A549 (cell line): ENCODE measurements around the gene PLD6.

Experiments
- CTCF ChIP-seq: fragments of >200 bp; sonication (Bioruptor Twin); formaldehyde crosslinking; IDR thresholded peaks from 3 replicates; pipeline ENCODE4 v1.5.1; 2016
- MAX ChIP-seq: IDR thresholded peaks from 2 replicates; pipeline ENCODE4 v1.6.1; 2012
- POLR2A ChIP-seq: IDR thresholded peaks from 2 replicates; pipeline ENCODE4 v1.6.1; 2012; ENCODE audit warnings: mild to moderate bottlenecking, low read length
- TF ChIP-seq, protein P1 (sequence below): IDR thresholded peaks from 2 replicates; pipeline ENCODE4 v1.6.1; 2012
- TF ChIP-seq, protein P2 (sequence below): fragments of 250-450 bp; sonication (Bioruptor Pico); IDR thresholded peaks from 2 replicates; pipeline ENCODE4 v1.5.0; 2021; ENCODE audit warnings: mild to moderate bottlenecking, moderate library complexity, borderline replicate concordance

- TF ChIP-seq POLR2A = no peak
- no peak for TF ChIP-seq MAX
- TF ChIP-seq, protein P1, sequence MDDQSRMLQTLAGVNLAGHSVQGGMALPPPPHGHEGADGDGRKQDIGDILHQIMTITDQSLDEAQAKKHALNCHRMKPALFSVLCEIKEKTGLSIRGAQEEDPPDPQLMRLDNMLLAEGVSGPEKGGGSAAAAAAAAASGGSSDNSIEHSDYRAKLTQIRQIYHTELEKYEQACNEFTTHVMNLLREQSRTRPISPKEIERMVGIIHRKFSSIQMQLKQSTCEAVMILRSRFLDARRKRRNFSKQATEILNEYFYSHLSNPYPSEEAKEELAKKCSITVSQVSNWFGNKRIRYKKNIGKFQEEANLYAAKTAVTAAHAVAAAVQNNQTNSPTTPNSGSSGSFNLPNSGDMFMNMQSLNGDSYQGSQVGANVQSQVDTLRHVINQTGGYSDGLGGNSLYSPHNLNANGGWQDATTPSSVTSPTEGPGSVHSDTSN = no peak
- TF ChIP-seq CTCF = no peak
- TF ChIP-seq, protein P2, sequence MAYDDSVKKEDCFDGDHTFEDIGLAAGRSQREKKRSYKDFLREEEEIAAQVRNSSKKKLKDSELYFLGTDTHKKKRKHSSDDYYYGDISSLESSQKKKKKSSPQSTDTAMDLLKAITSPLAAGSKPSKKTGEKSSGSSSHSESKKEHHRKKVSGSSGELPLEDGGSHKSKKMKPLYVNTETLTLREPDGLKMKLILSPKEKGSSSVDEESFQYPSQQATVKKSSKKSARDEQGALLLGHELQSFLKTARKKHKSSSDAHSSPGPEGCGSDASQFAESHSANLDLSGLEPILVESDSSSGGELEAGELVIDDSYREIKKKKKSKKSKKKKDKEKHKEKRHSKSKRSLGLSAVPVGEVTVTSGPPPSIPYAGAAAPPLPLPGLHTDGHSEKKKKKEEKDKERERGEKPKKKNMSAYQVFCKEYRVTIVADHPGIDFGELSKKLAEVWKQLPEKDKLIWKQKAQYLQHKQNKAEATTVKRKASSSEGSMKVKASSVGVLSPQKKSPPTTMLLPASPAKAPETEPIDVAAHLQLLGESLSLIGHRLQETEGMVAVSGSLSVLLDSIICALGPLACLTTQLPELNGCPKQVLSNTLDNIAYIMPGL (CRISPR knock-in tag) = no peak
These were observed 30.8 kb downstream of the PLD6 start for GRCh38 chr17:17175340-17175739.
